Measurements from ENCODE around the gene MMRN2.
"Not testable (repeated sequence)": the region's sequence is repeated elsewhere in the genome, so short reads cannot be mapped to it uniquely, and the experiment has no call there.

MMRN2 gene

GRCh38 chr10:86934162-86934711 is 23.2 kb downstream of the MMRN2 start:
- WGBS, 2 donors (ENCODE audit: extremely low coverage in 2 of 2, insufficient read length in 2 of 2, insufficient replicate concordance in 1 of 2): no CpG with 5 or more reads among the region's 6 CpGs
- H3K27ac ChIP-seq (replicated peaks; ENCODE audit: low read length); H2AFZ ChIP-seq (ENCODE audit: low read length); H3K14ac ChIP-seq (ENCODE audit: low read length); DNase-seq (ENCODE audit: low spot score); H2BK12ac ChIP-seq (ENCODE audit: low read length); H3K4ac ChIP-seq (ENCODE audit: low read length); H2BK5ac ChIP-seq (ENCODE audit: low read length); H2BK15ac ChIP-seq (ENCODE audit: low read length); H3K23ac ChIP-seq (ENCODE audit: low read depth, low read length, poor library complexity); H3K4me1 ChIP-seq (ENCODE audit: control insufficient read depth in 2 of 2, insufficient read depth in 1 of 2, low read depth in 1 of 2, low read length in 2 of 2); H3K9ac ChIP-seq (ENCODE audit: low read depth, low read length, poor library complexity); H2AK5ac ChIP-seq (ENCODE audit: low read depth, low read length); H3K18ac ChIP-seq (ENCODE audit: low read length); H3K4me3 ChIP-seq (ENCODE audit: low read length in 2 of 2); H3K4me2 ChIP-seq (ENCODE audit: insufficient read depth, low read length, poor library complexity, severe bottlenecking); H3K9me3 ChIP-seq (replicated peaks in 1 of 2; ENCODE audit: control insufficient read depth in 2 of 2, insufficient read depth in 1 of 2, low read depth in 1 of 2, low read length in 2 of 2); H4K8ac ChIP-seq (ENCODE audit: low read depth, low read length); H2BK120ac ChIP-seq (ENCODE audit: low read depth, low read length); H3K79me1 ChIP-seq (ENCODE audit: low read depth, low read length); H3K27me3 ChIP-seq (ENCODE audit: control insufficient read depth in 3 of 3, insufficient read depth in 3 of 3, low read depth in 1 of 3, low read length in 3 of 3); H4K91ac ChIP-seq (ENCODE audit: low read depth, low read length, poor library complexity): not testable (repeated sequence)
- H3K36me3 ChIP-seq (replicated peaks in 1 of 2; ENCODE audit: control insufficient read depth in 2 of 2, insufficient read depth in 2 of 2, low read length in 2 of 2): peaks cover 3 to 39% of the 10 kb centered on the region in 2 donors

- Histone ChIP-seq H3K4me1 (ENCODE audit: control insufficient read depth in 2 of 2, insufficient read depth in 1 of 2, low read depth in 1 of 2, low read length in 2 of 2) (no peaks in the 10 kb centered on the region), H4K8ac (ENCODE audit: low read depth, low read length) (no peak overlapping the region), H3K79me1 (ENCODE audit: low read depth, low read length) (no peaks in the 10 kb centered on the region), H3K23ac (ENCODE audit: low read depth, low read length, poor library complexity) (no peak overlapping the region), H2BK15ac (ENCODE audit: low read length) (no peak overlapping the region), H2BK5ac (ENCODE audit: low read length) (no peak overlapping the region), H2BK12ac (ENCODE audit: low read length) (no peak overlapping the region), H2AFZ (ENCODE audit: low read length) (no peak overlapping the region), H3K4me2 (ENCODE audit: insufficient read depth, low read length, poor library complexity, severe bottlenecking) (no peak overlapping the region), H3K4ac (ENCODE audit: low read length) (no peak overlapping the region), H3K9ac (ENCODE audit: low read depth, low read length, poor library complexity) (no peak overlapping the region), H3K36me3 (replicated peaks in 1 of 2; ENCODE audit: control insufficient read depth in 2 of 2, insufficient read depth in 2 of 2, low read length in 2 of 2) (peaks cover 2 to 54% of the 10 kb centered on the region in 2 donors), H3K27me3 (ENCODE audit: control insufficient read depth in 3 of 3, insufficient read depth in 3 of 3, low read depth in 1 of 3, low read length in 3 of 3) (no peaks in the 10 kb centered on the region), H3K27ac (replicated peaks; ENCODE audit: low read length) (no peak overlapping the region), H2AK5ac (ENCODE audit: low read depth, low read length) (no peak overlapping the region), H3K9me3 (replicated peaks in 1 of 2; ENCODE audit: control insufficient read depth in 2 of 2, insufficient read depth in 1 of 2, low read depth in 1 of 2, low read length in 2 of 2) (no peaks in the 10 kb centered on the region), H3K18ac (ENCODE audit: low read length) (no peak overlapping the region), H3K4me3 (ENCODE audit: low read length in 2 of 2) (no peak overlapping the region), H2BK120ac (ENCODE audit: low read depth, low read length) (no peak overlapping the region), H4K91ac (ENCODE audit: low read depth, low read length, poor library complexity) (no peak overlapping the region), H3K14ac (ENCODE audit: low read length) (no peak overlapping the region)
- no peak for DNase-seq (ENCODE audit: low spot score)
- WGBS, 2 donors (ENCODE audit: extremely low coverage in 2 of 2, insufficient read length in 2 of 2, insufficient replicate concordance in 1 of 2): no CpG with 5 or more reads among the region's 2 CpGs
Observed at GRCh38 chr10:86932674-86933073, 24.7 kb downstream of the MMRN2 start.

- H2BK5ac ChIP-seq (ENCODE audit: low read length): no peak overlapping the region
- no peak overlapping the region for H2AFZ ChIP-seq (ENCODE audit: low read length)
- no peak overlapping the region for H3K4me3 ChIP-seq (ENCODE audit: low read length in 2 of 2)
- no peak overlapping the region for H3K9ac ChIP-seq (ENCODE audit: low read depth, low read length, poor library complexity)
- peaks cover 4 to 62% of the 10 kb centered on the region in 2 donors for H3K36me3 ChIP-seq (replicated peaks in 1 of 2; ENCODE audit: control insufficient read depth in 2 of 2, insufficient read depth in 2 of 2, low read length in 2 of 2)
- H3K14ac ChIP-seq (ENCODE audit: low read length): no peak overlapping the region
- no peak overlapping the region for H2BK12ac ChIP-seq (ENCODE audit: low read length)
- H3K4me2 ChIP-seq (ENCODE audit: insufficient read depth, low read length, poor library complexity, severe bottlenecking): no peak overlapping the region
- no peaks in the 10 kb centered on the region for H3K79me1 ChIP-seq (ENCODE audit: low read depth, low read length)
- WGBS, 2 donors (ENCODE audit: extremely low coverage in 2 of 2, insufficient read length in 2 of 2, insufficient replicate concordance in 1 of 2): no CpG with 5 or more reads among the region's 1 CpG
- no peak for DNase-seq (ENCODE audit: low spot score)
- H4K8ac ChIP-seq (ENCODE audit: low read depth, low read length): no peak overlapping the region
- H2BK120ac ChIP-seq (ENCODE audit: low read depth, low read length): no peak overlapping the region
- H3K4me1 ChIP-seq (ENCODE audit: control insufficient read depth in 2 of 2, insufficient read depth in 1 of 2, low read depth in 1 of 2, low read length in 2 of 2): no peaks in the 10 kb centered on the region
- H3K23ac ChIP-seq (ENCODE audit: low read depth, low read length, poor library complexity): no peak overlapping the region
- H2BK15ac ChIP-seq (ENCODE audit: low read length): no peak overlapping the region
- no peak overlapping the region for H3K18ac ChIP-seq (ENCODE audit: low read length)
- H3K27ac ChIP-seq (replicated peaks; ENCODE audit: low read length): no peak overlapping the region
- no peaks in the 10 kb centered on the region for H3K27me3 ChIP-seq (ENCODE audit: control insufficient read depth in 3 of 3, insufficient read depth in 3 of 3, low read depth in 1 of 3, low read length in 3 of 3)
- no peak overlapping the region for H4K91ac ChIP-seq (ENCODE audit: low read depth, low read length, poor library complexity)
- no peak overlapping the region for H2AK5ac ChIP-seq (ENCODE audit: low read depth, low read length)
- H3K4ac ChIP-seq (ENCODE audit: low read length): no peak overlapping the region
- H3K9me3 ChIP-seq (replicated peaks in 1 of 2; ENCODE audit: control insufficient read depth in 2 of 2, insufficient read depth in 1 of 2, low read depth in 1 of 2, low read length in 2 of 2): no peaks in the 10 kb centered on the region
Observed at GRCh38 chr10:86931872-86932271, 25.5 kb downstream of the MMRN2 start.

- Histone ChIP-seq H3K14ac (ENCODE audit: low read length) (no peak overlapping the region), H4K8ac (ENCODE audit: low read depth, low read length) (no peak overlapping the region), H3K9ac (ENCODE audit: low read depth, low read length, poor library complexity) (no peak overlapping the region), H3K27ac (replicated peaks; ENCODE audit: low read length) (no peak overlapping the region), H4K91ac (ENCODE audit: low read depth, low read length, poor library complexity) (no peak overlapping the region), H2BK15ac (ENCODE audit: low read length) (no peak overlapping the region), H3K27me3 (ENCODE audit: control insufficient read depth in 3 of 3, insufficient read depth in 3 of 3, low read depth in 1 of 3, low read length in 3 of 3) (no peaks in the 10 kb centered on the region), H2BK12ac (ENCODE audit: low read length) (no peak overlapping the region), H2BK120ac (ENCODE audit: low read depth, low read length) (no peak overlapping the region), H3K36me3 (replicated peaks in 1 of 2; ENCODE audit: control insufficient read depth in 2 of 2, insufficient read depth in 2 of 2, low read length in 2 of 2) (peaks cover 4 to 76% of the 10 kb centered on the region in 2 donors), H2AK5ac (ENCODE audit: low read depth, low read length) (no peak overlapping the region), H2AFZ (ENCODE audit: low read length) (no peak overlapping the region), H3K9me3 (replicated peaks in 1 of 2; ENCODE audit: control insufficient read depth in 2 of 2, insufficient read depth in 1 of 2, low read depth in 1 of 2, low read length in 2 of 2) (no peaks in the 10 kb centered on the region), H3K4me3 (ENCODE audit: low read length in 2 of 2) (no peak overlapping the region), H3K79me1 (ENCODE audit: low read depth, low read length) (no peaks in the 10 kb centered on the region), H3K23ac (ENCODE audit: low read depth, low read length, poor library complexity) (no peak overlapping the region), H3K18ac (ENCODE audit: low read length) (no peak overlapping the region), H3K4ac (ENCODE audit: low read length) (no peak overlapping the region), H3K4me2 (ENCODE audit: insufficient read depth, low read length, poor library complexity, severe bottlenecking) (no peak overlapping the region), H2BK5ac (ENCODE audit: low read length) (no peak overlapping the region), H3K4me1 (ENCODE audit: control insufficient read depth in 2 of 2, insufficient read depth in 1 of 2, low read depth in 1 of 2, low read length in 2 of 2) (no peaks in the 10 kb centered on the region)
- WGBS, 2 donors (ENCODE audit: extremely low coverage in 2 of 2, insufficient read length in 2 of 2, insufficient replicate concordance in 1 of 2): no CpG with 5 or more reads among the region's 15 CpGs
- no peak for DNase-seq (ENCODE audit: low spot score)
Observed at GRCh38 chr10:86929468-86930380, 27.7 kb downstream of the MMRN2 start.

Data from neuronal stem cell (in vitro differentiated cells).